HepG2 (cell line): Measurements from ENCODE around the gene ZNF326. TPM values are rescaled to one million over a fixed set of nuclear protein-coding genes. Genes with fewer than 3 reads are reported as not detected.
A peak's percentile ranks its signal among the peaks of the same experiment; 100 is the strongest.

Experiments
- ATAC-seq: fragments of 200-7000 bp; cut with Tn5 transposase; 3 replicates; pipeline ENCODE4 v1.9.1; 2020; ENCODE audit warnings: mild to moderate bottlenecking, moderate library complexity
- BruUV-seq: library from RNA; stranded (reverse); fragments of 400-500 nt; replicated peaks from 2 replicates; lab custom pipeline; 2021; lab: Mats Ljungman, UMichigan
- CTCF ChIA-PET: fragments of 300-600 bp; formaldehyde crosslinking; extraction: SDS; loops from one replicate; lab custom pipeline; 2021; ENCODE audit warnings: low total read pairs, inconsistent platforms, low intra/inter-chr PET ratio; lab: Yijun Ruan, JAX
- POLR2A ChIA-PET: fragments of 350-600 bp; sonication (Branson Sonifier 250); formaldehyde crosslinking; loops from one replicate; lab custom pipeline; 2020; ENCODE audit warnings: antibody characterized with exemption, inconsistent platforms; lab: Yijun Ruan, JAX
- DNase-seq: peaks from one replicate; pipeline ENCODE4 v3.0.0-alpha.2; 2015; ENCODE audit warnings: low spot score
- FAIRE-seq: peaks from 3 replicates; lab custom pipeline; 2011; peaks lifted over from hg19 to GRCh38; lab: Jason Lieb, UNC
- H2AFZ ChIP-seq: one replicate; pipeline ENCODE4 v1.6.1; 2011; ENCODE audit warnings: low read length, inconsistent platforms
- H3K27ac ChIP-seq: fragments of 300-600 bp; 3 replicates; pipeline ENCODE4 v1.8.0; 2011; ENCODE audit warnings: mixed run types, mild to moderate bottlenecking, mixed read lengths, low read length, inconsistent platforms; ENCODE audit not compliant: insufficient read depth; ENCODE audit errors: extremely low read length
- H3K27me3 ChIP-seq, 2 experiments: fragments of 200-600 bp in 1 of 2; 2 replicates in 1 of 2; 3 replicates in 1 of 2; pipeline versions ENCODE4 v1.6.0 to v1.8.0; 2011; ENCODE audit warnings: low read length in 2 of 2, mild to moderate bottlenecking in 2 of 2, moderate library complexity in 2 of 2, inconsistent platforms in 1 of 2; ENCODE audit not compliant: insufficient read depth in 2 of 2, control insufficient read depth in 1 of 2
- H3K36me3 ChIP-seq, 2 experiments: fragments of 200-600 bp in 1 of 2; replicated peaks in 1 of 2; 2 replicates in 1 of 2; 3 replicates in 1 of 2; pipeline versions ENCODE4 v1.5.1 to v1.8.0; 2011; ENCODE audit warnings: low read length in 2 of 2, inconsistent platforms in 1 of 2; ENCODE audit not compliant: insufficient read depth in 2 of 2, control insufficient read depth in 1 of 2
- H3K4me1 ChIP-seq: 2 replicates; pipeline ENCODE4 v1.5.1; 2012; ENCODE audit warnings: low read length, inconsistent platforms; ENCODE audit not compliant: insufficient read depth
- H3K4me2 ChIP-seq: 2 replicates; pipeline ENCODE4 v1.6.0; 2011; ENCODE audit warnings: low read depth, low read length, inconsistent platforms
- H3K4me3 ChIP-seq, 3 experiments: fragments of 200-600 bp in 1 of 3; sonication (generic), shearing (Covaris generic) in 1 of 3; replicated peaks in 1 of 3; 2 replicates each; pipeline ENCODE4 v1.5.1; 2011 to 2016; ENCODE audit warnings: low read length in 3 of 3, inconsistent platforms in 2 of 3, low read depth in 2 of 3, mild to moderate bottlenecking in 2 of 3, control low read depth in 1 of 3, mixed read lengths in 1 of 3; ENCODE audit not compliant: insufficient read depth in 1 of 3
- H3K79me2 ChIP-seq: one replicate; pipeline ENCODE4 v1.6.1; 2011; ENCODE audit warnings: low read length, inconsistent platforms; ENCODE audit not compliant: insufficient read depth
- H3K9ac ChIP-seq: 2 replicates; pipeline ENCODE4 v1.6.0; 2011; ENCODE audit warnings: mild to moderate bottlenecking, low read depth, low read length, inconsistent platforms; ENCODE audit not compliant: insufficient read depth
- H3K9me3 ChIP-seq: 2 replicates; pipeline ENCODE4 v1.5.1; 2012; ENCODE audit warnings: mild to moderate bottlenecking, low read length
- H4K20me1 ChIP-seq: 2 replicates; pipeline ENCODE4 v1.6.0; 2011; ENCODE audit warnings: inconsistent platforms, mild to moderate bottlenecking, low read length, moderate library complexity; ENCODE audit not compliant: insufficient read depth
- AKAP8 ChIP-seq: sonication (generic); formaldehyde crosslinking; IDR thresholded peaks from 2 replicates; pipeline ENCODE4 v1.5.1; 2020; ENCODE audit warnings: mild to moderate bottlenecking, missing genetic modification reagents
- CC2D1A ChIP-seq: sonication (generic); formaldehyde crosslinking; IDR thresholded peaks from 2 replicates; pipeline ENCODE4 v1.8.1; 2023; ENCODE audit warnings: mild to moderate bottlenecking, missing genetic modification reagents
- FOSL2 ChIP-seq: sonication (generic); formaldehyde crosslinking; IDR thresholded peaks from 2 replicates; pipeline ENCODE4 v1.4.0; 2020; ENCODE audit warnings: missing genetic modification reagents
- NFKBIZ ChIP-seq: IDR thresholded peaks from 2 replicates; pipeline ENCODE4 v1.6.1; 2018; ENCODE audit warnings: missing genetic modification reagents, missing compliant biosample characterization
- RBAK ChIP-seq: sonication (generic); formaldehyde crosslinking; IDR thresholded peaks from 2 replicates; pipeline ENCODE4 v1.5.1; 2020; ENCODE audit warnings: mild to moderate bottlenecking, missing genetic modification reagents
- RBFOX2 ChIP-seq: fragments of 200-400 bp; formaldehyde crosslinking; IDR thresholded peaks from 2 replicates; pipeline ENCODE4 v1.6.1; 2017; ENCODE audit warnings: low read depth, mild to moderate bottlenecking, low read length
- SIN3B ChIP-seq: fragments of 150-350 bp; IDR thresholded peaks from 2 replicates; pipeline ENCODE4 v1.6.1; 2014; ENCODE audit warnings: low read length
- ZFP36L2 ChIP-seq: sonication (generic); formaldehyde crosslinking; IDR thresholded peaks from 2 replicates; pipeline ENCODE4 v1.4.0; 2020; ENCODE audit warnings: missing genetic modification reagents
- ZNF121 ChIP-seq: sonication (generic); formaldehyde crosslinking; IDR thresholded peaks from 2 replicates; pipeline ENCODE4 v1.5.0; 2020; ENCODE audit warnings: mild to moderate bottlenecking, missing genetic modification reagents
- ZNF235 ChIP-seq: sonication (generic); formaldehyde crosslinking; IDR thresholded peaks from 2 replicates; pipeline ENCODE4 v1.8.1; 2023; ENCODE audit warnings: mild to moderate bottlenecking, missing genetic modification reagents, borderline replicate concordance
- ZNF30 ChIP-seq: sonication (generic); formaldehyde crosslinking; IDR thresholded peaks from 2 replicates; pipeline ENCODE4 v1.5.0; 2020; ENCODE audit warnings: mild to moderate bottlenecking, missing genetic modification reagents
- ZNF543 ChIP-seq: sonication (generic); formaldehyde crosslinking; IDR thresholded peaks from 2 replicates; pipeline ENCODE4 v1.4.0; 2020; ENCODE audit warnings: mild to moderate bottlenecking, missing genetic modification reagents
- ZNF552 ChIP-seq: sonication (generic); formaldehyde crosslinking; IDR thresholded peaks from 2 replicates; pipeline ENCODE4 v1.9.0; 2022; ENCODE audit warnings: missing genetic modification reagents, mild to moderate bottlenecking, borderline replicate concordance
- WGBS: methylation state at CpG from one replicate; pipeline ENCODE4 v1.1.6; 2017; ENCODE audit warnings: low lambda C conversion rate; 5-methylcytosine and 5-hydroxymethylcytosine counted together
- in situ Hi-C: cut with HindIII; loops from 2 replicates; pipeline ENCODE4 v1.10.0; 2017; ENCODE audit warnings: low pct_unique_long_range_greater_than_20kb; ENCODE audit not compliant: extremely low pct_ligation_motif_present
- intact Hi-C: fragments of 100-400 bp; cut with micrococcal nuclease; formaldehyde crosslinking; loops from one replicate; pipeline ENCODE4 v1.10.0; 2022; ENCODE audit not compliant: unreplicated experiment
- polyA plus RNA-seq, 8 experiments: library from polyadenylated mRNA; depleted of rRNA in 3 of 8; stranded (reverse) in 7 of 8; unstranded in 1 of 8; fragments of >200 nt; fragmentation: Illumina TruSeq in 4 of 8; extraction: Trizol in 4 of 8; gene quantifications; 2 replicates each; pipeline versions ENCODE4 v1.2.1 to v1.2.3, GENCODE V29; 2011 to 2016; ENCODE audit warnings: low read depth in 4 of 8, missing spikeins in 1 of 8, mixed read lengths in 1 of 8; ENCODE audit not compliant: insufficient read depth in 1 of 8
- total RNA-seq, 5 experiments: library from RNA; depleted of rRNA; stranded (reverse); fragments of >200 nt; fragmentation: Illumina TruSeq; extraction: Trizol; gene quantifications; 2 replicates each; pipeline ENCODE4 v1.2.3, GENCODE V29; 2016; ENCODE audit warnings: low read depth in 1 of 5
- TF ChIP-seq, protein P1 (sequence below): IDR thresholded peaks from 2 replicates; pipeline ENCODE4 v1.6.1; 2016; ENCODE audit warnings: missing genetic modification reagents, missing compliant biosample characterization
- TF ChIP-seq, protein P2 (sequence below): sonication (generic); formaldehyde crosslinking; IDR thresholded peaks from 2 replicates; pipeline ENCODE4 v1.4.0; 2020; ENCODE audit warnings: mild to moderate bottlenecking, missing genetic modification reagents
- TF ChIP-seq, protein P3 (sequence below): fragments of 450-650 bp; IDR thresholded peaks from 2 replicates; pipeline ENCODE4 v1.6.1; 2017

The ZNF326 gene
- total and polyA plus RNA-seq, 2 of the 13 experiments (the other 11 are each of a cell fraction or from before 2014, with no cell fraction given) = 6.3 to 16.4 TPM

DNA sequence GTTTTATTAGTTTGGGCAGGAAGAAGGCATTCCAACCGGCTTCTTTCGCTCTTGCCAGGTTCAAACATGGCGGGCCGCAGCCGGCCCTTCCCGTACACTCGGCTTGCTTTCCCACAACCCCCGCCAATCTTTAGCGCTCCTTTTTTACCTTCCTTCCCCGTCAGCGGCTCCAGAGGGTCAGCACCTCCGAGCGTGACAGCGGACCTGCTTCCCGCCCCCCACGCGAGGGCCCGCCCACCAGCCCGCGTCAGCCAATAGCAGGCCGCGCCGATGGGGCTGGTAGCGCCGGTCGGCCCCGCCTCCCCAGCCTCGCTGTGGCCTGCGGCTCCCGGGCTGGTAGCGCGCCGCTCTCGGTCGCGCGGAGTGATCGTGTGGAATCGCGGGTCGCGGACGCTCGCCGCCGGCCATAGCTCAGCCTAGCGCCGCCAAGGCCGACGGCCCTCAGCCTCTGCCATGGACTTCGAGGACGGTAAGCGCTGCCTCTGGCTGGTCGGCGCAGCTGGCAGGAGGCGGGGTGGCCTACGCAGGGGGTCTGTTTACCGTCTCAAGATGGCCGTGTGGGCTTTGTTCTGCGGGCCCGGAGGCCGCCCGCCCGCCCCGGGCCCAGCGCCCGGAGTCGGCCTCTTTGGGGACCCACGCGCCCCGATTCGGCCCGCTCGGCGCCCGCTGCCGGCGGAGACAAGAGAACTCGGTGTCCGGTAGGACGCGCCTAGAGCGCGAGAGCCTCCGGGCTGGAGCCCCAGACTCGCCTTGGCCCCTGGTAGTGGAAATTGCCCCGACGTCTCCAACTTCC is at the start of gene ZNF326 (continued):
- TF ChIP-seq, protein P1, sequence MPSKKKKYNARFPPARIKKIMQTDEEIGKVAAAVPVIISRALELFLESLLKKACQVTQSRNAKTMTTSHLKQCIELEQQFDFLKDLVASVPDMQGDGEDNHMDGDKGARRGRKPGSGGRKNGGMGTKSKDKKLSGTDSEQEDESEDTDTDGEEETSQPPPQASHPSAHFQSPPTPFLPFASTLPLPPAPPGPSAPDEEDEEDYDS (CRISPR knock-in tag) = peak; percentile 90
- TF ChIP-seq ZNF30 (CRISPR knock-in tag) = no peak
- peak; percentile 64; the same call in 1 of the 2 replicates for TF ChIP-seq ZNF552 (CRISPR knock-in tag)
- TF ChIP-seq CC2D1A (CRISPR knock-in tag) = no peak
- peak; percentile 81 for TF ChIP-seq ZNF543 (CRISPR knock-in tag)
- TF ChIP-seq NFKBIZ (CRISPR knock-in tag) = peak; percentile 32; the same call in 1 of the 2 replicates
- TF ChIP-seq AKAP8 = peak; percentile 78; the same call in 1 of the 2 replicates

DNA sequence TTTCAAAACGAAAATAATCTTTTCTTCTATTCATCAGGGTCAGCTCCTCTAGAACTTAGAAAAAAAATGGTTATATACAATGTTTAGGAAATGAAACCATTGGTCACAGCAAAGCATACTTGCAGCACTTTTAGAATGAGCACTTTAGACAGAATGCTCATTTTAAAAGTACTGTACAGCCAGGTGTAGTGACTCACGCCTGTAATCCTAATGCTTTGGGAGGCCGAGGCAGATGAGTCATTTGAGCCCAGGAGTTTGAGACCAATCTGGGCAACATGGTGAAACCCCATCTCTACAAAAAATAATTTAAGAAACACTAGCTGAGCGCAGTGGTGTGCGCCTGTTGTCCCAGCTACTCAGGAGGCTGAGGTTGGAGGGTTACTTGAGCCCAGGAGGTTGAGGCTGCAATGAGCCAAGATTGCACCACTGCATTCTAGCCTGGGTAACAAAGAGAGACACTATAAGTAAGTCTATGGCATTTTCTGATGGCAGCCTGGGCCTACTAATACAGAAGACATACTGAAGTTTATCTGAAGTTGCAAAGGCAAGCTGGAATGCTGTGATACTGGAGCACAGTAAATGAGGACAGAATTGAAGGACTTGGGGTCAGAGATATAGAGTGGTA is 48.9 kb upstream of the ZNF326 start:
- BruUV-seq = no TSS peak
- no peak for DNase-seq

More for the DNA sequence above, 48.9 kb upstream of the ZNF326 start:
- Histone ChIP-seq H3K79me2 (no peaks in the 10 kb centered on the region), H3K4me2 (no peak overlapping the region)
- TF ChIP-seq RBAK = no peak
- TF ChIP-seq, protein P2, sequence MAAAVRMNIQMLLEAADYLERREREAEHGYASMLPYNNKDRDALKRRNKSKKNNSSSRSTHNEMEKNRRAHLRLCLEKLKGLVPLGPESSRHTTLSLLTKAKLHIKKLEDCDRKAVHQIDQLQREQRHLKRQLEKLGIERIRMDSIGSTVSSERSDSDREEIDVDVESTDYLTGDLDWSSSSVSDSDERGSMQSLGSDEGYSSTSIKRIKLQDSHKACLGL (CRISPR knock-in tag) = no peak
- TF ChIP-seq FOSL2 = peak; percentile 58; the same call in 1 of the 2 replicates
- TF ChIP-seq, protein P3, sequence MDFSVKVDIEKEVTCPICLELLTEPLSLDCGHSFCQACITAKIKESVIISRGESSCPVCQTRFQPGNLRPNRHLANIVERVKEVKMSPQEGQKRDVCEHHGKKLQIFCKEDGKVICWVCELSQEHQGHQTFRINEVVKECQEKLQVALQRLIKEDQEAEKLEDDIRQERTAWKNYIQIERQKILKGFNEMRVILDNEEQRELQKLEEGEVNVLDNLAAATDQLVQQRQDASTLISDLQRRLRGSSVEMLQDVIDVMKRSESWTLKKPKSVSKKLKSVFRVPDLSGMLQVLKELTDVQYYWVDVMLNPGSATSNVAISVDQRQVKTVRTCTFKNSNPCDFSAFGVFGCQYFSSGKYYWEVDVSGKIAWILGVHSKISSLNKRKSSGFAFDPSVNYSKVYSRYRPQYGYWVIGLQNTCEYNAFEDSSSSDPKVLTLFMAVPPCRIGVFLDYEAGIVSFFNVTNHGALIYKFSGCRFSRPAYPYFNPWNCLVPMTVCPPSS = no peak
- TF ChIP-seq ZNF235 (CRISPR knock-in tag) = no peak
- TF ChIP-seq ZFP36L2 = no peak
- no peak for TF ChIP-seq RBFOX2
- TF ChIP-seq ZNF121 (CRISPR knock-in tag) = no peak
- no peak for TF ChIP-seq SIN3B
- TF ChIP-seq, all 625 proteins: peak for 1
- no peak overlapping the region for H2AFZ ChIP-seq
- no peaks in the 10 kb centered on the region for H3K9me3 ChIP-seq
- H3K4me3 ChIP-seq = no peak overlapping the region
- H3K36me3 ChIP-seq = no peaks in the 10 kb centered on the region
- H3K27me3 ChIP-seq = no peaks in the 10 kb centered on the region
- H3K4me1 ChIP-seq = peaks cover 84% of the 10 kb centered on the region
- ChIA-PET POLR2A (no interaction called here), CTCF (no interaction called here)
- no peak overlapping the region for H3K27ac ChIP-seq
- ATAC-seq (no peak), FAIRE-seq (no peak)
- H3K9ac ChIP-seq = no peak overlapping the region
- 92% methylated on average over 5 of the region's 5 CpGs for WGBS
- intact Hi-C loops (no loop called here), in situ Hi-C loops (no loop called here)
- no peaks in the 10 kb centered on the region for H4K20me1 ChIP-seq
